IPS-18c (cell line): ENCODE measurements around the gene CDK5RAP3.
"Not testable (repeated sequence)": the region's sequence is repeated elsewhere in the genome, so short reads cannot be mapped to it uniquely, and the experiment has no call there.

Experiments
- H3K4me3 ChIP-seq: 2 replicates; pipeline ENCODE4 v1.7.0; 2013; ENCODE audit warnings: low read depth, mild to moderate bottlenecking, low read length, moderate library complexity; ENCODE audit not compliant: insufficient read depth
- H3K9me3 ChIP-seq: one replicate; pipeline ENCODE4 v1.6.1; 2013; ENCODE audit warnings: mild to moderate bottlenecking, low read length, moderate library complexity; ENCODE audit not compliant: control insufficient read depth, insufficient read depth

The CDK5RAP3 gene

DNA sequence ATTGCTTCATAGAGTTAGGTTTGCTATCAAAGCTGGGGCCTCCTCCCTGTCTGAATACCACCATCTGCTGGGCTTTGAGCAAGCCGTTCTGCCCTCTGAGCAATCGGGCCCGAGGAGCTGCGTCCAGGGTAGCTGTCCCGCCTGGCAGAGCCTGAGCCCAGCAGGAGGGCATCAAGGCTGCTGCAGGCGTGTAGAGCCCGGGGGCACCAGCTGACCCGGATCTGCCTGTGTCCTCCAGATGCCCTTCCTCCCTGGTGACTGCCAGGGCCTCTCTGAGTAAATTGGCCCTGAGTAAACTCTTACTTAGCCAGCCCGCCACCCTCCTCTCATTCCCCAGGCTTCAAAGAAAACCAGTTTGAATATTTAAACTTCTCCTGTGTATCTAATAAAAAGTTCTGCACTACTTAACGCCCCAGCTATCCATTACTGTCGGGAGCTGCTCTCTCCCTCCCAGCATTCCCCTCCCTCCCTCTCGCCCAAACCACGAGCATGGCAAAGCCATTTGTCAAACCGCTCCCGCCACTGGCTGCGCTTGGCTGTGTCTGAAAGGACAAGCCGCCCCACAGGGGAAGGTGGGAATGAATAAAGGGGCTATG is 16.4 kb downstream of the CDK5RAP3 start:
- Histone ChIP-seq H3K4me3 (peak overlapping the region; percentile 24; the same call in 1 of the 2 replicates), H3K9me3 (no peaks in the 10 kb centered on the region)

DNA sequence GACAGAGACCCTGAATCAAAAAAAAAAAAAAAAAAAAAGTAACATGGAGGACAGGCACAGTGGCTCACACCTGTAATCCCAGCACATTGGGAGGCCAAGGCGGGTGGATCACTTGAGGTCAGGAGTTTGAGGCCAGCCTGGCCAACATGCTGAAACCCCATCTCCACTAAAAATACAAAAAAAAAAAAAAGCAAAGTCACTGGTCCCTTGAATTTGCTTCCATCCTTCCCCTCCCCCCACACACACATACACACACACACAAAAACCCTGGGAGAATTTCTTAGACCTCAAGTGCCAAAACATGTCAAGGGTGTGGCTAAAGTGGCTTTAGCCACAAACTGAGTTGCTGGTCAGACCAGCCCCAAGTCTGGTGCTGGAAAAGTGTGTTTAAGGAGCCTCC is 17.5 kb downstream of the CDK5RAP3 start:
- H3K4me3 ChIP-seq = not testable (repeated sequence)

DNA sequence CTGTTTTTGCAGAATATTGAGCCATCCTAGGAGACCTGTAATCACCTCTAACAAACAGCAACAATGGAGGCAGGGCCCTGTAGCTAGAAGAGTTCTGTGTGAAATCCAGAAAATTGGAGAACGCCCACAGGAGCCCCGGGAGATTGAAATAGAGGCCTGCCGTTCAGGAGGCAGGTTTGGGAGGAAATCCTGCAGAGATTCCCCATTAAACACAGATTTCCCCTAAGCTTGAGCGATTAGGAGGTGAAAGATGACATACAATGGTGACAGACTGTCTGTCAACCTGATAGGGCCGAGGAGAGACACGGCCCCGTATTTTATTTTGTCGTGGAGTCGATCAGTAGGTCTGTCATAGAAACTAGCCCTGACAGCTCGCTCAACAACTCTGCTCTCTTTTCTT is 18.2 kb downstream of the CDK5RAP3 start:
- H3K4me3 ChIP-seq = no peak overlapping the region
- H3K9me3 ChIP-seq = no peaks in the 10 kb centered on the region

More for the DNA sequence above, 17.5 kb downstream of the CDK5RAP3 start:
- not testable (repeated sequence) for H3K9me3 ChIP-seq

DNA sequence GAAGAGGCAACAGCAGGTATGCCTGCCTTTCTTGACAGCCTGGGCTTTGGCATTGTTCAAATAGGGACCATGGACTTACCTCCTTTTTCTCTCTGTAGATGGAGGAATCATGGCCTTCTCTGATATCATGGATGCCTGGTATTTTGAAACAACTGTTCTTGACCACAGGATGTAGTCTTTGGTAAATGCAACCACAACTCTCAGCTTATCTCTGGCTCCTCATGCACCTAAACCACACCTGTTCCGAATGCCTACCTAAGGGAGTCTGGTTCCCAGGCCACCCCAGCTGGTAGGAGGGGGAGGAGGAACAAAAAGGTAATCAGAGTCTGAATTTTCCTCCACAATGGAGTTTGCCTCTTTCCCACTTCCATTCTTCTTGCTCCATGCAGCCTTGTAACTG is 18.8 kb downstream of the CDK5RAP3 start:
- H3K9me3 ChIP-seq = no peaks in the 10 kb centered on the region
- no peak overlapping the region for H3K4me3 ChIP-seq

GRCh38 chr17:47990962-47991731 is 20.2 kb downstream of the CDK5RAP3 start:
- H3K9me3 ChIP-seq = no peaks in the 10 kb centered on the region
- H3K4me3 ChIP-seq = no peak overlapping the region

DNA sequence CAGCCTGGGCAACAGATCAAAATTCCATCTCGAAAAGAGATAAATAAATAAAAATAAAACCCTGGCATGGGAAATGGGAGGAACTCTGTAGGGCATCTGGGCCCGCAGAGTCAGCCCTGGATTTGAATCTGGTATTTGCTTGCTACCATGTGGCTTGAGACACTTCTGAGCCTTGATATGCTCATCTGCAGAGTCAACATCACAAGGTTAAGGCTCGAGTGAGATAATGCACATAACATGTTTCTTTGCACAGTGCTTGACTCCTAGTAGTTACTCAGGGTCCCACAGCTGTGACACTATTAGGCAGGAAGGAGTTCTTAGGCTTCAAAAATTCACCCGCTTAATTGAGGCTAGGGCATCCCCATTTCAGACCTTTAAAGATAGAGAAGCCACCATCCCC is 21.3 kb downstream of the CDK5RAP3 start:
- Histone ChIP-seq H3K4me3 (no peak overlapping the region), H3K9me3 (no peaks in the 10 kb centered on the region)

DNA sequence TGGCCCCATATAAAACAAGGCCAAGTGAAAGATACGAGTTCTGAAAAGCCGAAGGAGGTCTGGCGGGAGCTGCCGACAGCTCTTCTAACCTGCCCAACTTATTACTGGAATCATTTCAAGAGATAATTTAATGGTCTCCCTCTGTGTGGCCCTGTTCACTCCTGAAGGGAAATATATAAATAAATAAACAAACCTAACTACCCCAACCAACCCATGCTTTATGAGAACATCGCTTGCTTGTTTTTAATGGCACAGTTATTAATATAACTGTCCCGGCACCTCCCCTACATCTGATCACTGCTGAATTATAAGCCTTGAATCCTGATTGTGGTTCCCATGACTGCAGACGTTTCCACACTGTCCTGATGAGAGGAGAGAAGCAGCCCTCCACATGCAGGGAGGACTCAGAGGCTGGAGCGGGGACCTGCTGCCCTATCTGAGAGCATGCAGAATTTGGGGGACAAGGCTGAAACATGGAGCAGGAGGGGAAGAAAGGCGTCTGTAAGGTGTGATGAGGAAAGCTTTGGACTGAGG is 22.2 kb downstream of the CDK5RAP3 start:
- Histone ChIP-seq H3K9me3 (no peaks in the 10 kb centered on the region), H3K4me3 (no peak overlapping the region)

DNA sequence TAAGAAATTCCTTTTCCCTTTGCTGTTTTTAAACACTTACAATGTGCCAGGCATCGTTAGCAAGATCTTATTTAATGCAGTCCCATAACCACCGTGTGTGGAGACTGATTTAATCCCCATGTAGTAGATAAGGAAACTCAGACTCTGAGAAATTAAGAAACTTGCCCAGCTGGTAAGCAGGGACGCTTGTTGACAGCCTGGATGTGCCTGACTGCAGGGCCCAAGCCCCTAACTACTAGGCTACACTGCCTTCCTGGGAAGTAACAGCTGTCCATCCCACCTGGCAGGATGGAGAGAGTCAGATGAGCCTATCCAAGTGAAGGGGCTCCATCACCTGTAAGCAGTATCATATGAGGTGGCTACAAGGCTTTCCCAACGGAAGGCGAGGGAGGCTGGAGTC is 23.1 kb downstream of the CDK5RAP3 start:
- H3K4me3 ChIP-seq = no peak overlapping the region

DNA sequence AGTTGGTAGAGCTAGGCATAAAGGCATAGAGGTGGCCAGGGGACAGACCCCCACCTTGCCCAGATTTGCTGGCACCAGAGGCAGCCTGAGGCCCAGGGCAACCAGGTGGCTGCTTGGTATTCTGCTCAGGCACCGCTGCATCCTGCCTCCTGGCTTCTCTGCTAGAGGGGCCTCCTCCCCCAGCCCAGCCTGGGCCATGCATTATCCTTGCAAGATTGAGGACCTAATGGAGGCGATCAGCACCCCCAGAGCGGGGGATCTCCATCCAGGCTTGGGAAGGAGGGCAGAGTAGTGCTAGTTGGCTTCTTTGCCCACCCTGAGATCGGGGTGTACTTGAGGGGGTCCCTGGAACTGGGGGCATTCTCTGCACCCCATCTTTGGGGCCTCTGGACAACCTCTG is 23.8 kb downstream of the CDK5RAP3 start:
- H3K9me3 ChIP-seq = no peaks in the 10 kb centered on the region
- no peak overlapping the region for H3K4me3 ChIP-seq

More for the DNA sequence above, 23.1 kb downstream of the CDK5RAP3 start:
- no peaks in the 10 kb centered on the region for H3K9me3 ChIP-seq

DNA sequence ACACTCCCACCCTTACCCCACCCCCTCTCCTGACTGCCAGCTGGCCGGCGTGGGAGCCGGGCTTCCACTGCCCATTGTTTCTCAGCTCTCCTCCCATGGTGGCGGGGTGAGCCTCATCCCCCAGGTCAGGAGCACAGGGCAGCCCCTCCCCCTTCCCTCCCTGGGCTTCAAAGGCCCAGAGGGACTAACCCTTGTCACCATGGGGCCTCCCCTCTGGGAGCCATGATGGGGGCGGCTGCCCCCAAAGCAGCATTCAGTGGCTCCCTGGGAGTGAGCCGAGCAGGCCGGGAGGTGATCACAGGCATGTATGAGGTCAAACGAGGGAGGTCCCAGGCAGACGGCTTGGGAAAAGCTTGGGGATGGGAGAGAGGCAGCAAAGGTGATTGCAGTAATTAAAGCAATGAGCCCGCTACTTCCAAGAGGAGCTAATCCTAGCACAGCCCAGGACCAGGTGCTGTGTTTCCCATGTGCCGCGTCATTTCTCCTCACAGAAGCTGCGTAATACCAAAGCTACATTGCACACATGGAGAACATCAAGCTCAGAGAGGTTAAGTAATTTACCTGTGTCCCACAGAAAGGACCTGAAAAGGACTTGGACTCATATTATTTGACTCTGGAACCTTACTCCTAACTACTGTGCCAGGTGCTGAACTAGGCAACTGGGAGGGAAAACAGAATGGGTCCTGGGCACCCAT is 24.5 kb downstream of the CDK5RAP3 start:
- H3K4me3 ChIP-seq = no peak overlapping the region
- H3K9me3 ChIP-seq = no peaks in the 10 kb centered on the region

GRCh38 chr17:47996201-47996600 is 25.3 kb downstream of the CDK5RAP3 start:
- H3K9me3 ChIP-seq = no peaks in the 10 kb centered on the region
- H3K4me3 ChIP-seq = no peak overlapping the region

GRCh38 chr17:47997586-47997985 is 26.7 kb downstream of the CDK5RAP3 start:
- no peak overlapping the region for H3K4me3 ChIP-seq
- H3K9me3 ChIP-seq = no peaks in the 10 kb centered on the region

- Histone ChIP-seq H3K9me3 (no peaks in the 10 kb centered on the region), H3K4me3 (no peak overlapping the region)
These were observed 27.1 kb downstream of the CDK5RAP3 start for GRCh38 chr17:47998044-47998443.

- no peaks in the 10 kb centered on the region for H3K9me3 ChIP-seq
These were observed 28.7 kb downstream of the CDK5RAP3 start for GRCh38 chr17:47999582-47999981.

GRCh38 chr17:48001197-48001596 is 30.3 kb downstream of the CDK5RAP3 start:
- H3K4me3 ChIP-seq = no peak overlapping the region
- no peaks in the 10 kb centered on the region for H3K9me3 ChIP-seq

More at GRCh38 chr17:47999582-47999981, 28.7 kb downstream of the CDK5RAP3 start:
- H3K4me3 ChIP-seq = no peak overlapping the region

DNA sequence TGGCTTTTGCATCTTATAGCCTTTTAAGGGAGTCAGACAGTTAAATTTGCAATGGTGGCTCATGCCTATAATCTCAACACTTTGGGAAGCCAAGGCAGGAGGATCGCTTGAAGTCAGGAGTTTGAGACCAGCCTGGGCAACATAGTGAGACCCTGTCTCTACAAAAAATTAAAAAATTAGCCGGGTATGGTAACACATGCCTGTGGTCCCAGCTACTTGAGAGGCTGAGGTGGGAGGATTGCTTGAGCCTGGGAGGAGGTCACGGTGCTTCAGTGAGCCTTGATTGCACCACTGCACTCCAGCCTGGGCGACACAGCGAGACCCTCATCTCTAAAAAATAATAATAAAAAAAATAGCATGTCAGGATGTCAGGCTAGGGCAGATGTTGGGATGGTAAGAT is 30.7 kb downstream of the CDK5RAP3 start:
- H3K9me3 ChIP-seq, H3K4me3 ChIP-seq: not testable (repeated sequence)

DNA sequence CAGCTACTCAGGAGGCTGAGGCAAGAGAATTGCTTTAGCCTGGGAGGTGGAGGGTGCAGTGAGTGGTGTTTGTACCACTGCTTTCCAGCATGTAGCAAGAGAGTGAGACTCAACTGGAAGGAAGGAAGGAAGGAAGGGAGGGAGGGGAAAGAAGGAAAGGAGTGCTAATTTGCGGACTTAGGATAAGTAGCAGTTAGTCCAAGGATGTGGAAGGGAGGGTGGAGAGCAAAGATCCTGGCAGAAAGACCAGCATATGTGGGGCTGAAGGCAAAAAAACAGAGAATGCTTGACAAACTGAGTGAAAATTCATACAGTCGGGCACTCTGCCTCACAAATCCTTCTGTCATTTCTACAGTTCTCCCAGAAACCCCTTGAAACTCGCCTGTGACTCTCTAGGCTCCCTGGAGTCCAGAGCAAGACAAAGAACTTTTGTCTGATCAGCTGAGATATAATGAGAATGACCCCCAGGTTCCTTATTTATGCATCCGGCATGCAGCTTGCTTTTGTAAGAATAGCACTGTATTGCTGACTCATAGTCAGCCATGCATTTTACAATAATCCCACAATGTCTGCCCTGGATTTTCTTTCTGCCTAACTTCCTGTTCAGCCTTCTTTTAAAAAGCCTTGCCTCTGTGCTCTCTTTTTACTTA is 31.5 kb downstream of the CDK5RAP3 start:
- Histone ChIP-seq H3K4me3 (no peak overlapping the region), H3K9me3 (no peaks in the 10 kb centered on the region)
